Islet of Langerhans (tissue), 1 donor: Measurements from ENCODE around the gene LRSAM1.

Source experiments
- FAIRE-seq: peaks from one replicate; lab custom pipeline; 2011; peaks lifted over from hg19 to GRCh38; lab: Jason Lieb, UNC

The LRSAM1 gene

DNA sequence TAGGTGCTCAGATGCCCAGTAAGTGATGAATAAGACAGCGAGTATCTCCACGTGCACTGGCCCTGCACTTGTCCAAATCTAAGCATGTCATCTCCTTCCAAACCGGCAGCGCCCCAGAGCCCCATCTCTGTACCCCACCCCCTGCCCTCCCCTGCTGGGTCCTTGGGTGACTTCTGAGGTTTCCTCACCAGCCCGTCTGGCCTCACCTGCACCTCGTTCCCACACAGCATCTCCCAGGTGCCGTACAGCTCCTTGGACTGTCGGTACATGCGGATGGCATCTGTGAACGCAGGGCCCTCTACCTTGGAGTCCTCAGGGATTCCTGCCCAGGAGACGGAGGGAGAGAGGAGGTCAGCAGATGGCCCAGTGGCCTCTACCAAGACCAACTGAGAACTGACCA, 66.3 kb downstream of the LRSAM1 start:
- no peak for FAIRE-seq

GRCh38 chr9:127518091-127518856, 67.0 kb downstream of the LRSAM1 start:
- FAIRE-seq, result no peak

- FAIRE-seq, result no peak
Observed at GRCh38 chr9:127519301-127520166, 68.2 kb downstream of the LRSAM1 start.

DNA sequence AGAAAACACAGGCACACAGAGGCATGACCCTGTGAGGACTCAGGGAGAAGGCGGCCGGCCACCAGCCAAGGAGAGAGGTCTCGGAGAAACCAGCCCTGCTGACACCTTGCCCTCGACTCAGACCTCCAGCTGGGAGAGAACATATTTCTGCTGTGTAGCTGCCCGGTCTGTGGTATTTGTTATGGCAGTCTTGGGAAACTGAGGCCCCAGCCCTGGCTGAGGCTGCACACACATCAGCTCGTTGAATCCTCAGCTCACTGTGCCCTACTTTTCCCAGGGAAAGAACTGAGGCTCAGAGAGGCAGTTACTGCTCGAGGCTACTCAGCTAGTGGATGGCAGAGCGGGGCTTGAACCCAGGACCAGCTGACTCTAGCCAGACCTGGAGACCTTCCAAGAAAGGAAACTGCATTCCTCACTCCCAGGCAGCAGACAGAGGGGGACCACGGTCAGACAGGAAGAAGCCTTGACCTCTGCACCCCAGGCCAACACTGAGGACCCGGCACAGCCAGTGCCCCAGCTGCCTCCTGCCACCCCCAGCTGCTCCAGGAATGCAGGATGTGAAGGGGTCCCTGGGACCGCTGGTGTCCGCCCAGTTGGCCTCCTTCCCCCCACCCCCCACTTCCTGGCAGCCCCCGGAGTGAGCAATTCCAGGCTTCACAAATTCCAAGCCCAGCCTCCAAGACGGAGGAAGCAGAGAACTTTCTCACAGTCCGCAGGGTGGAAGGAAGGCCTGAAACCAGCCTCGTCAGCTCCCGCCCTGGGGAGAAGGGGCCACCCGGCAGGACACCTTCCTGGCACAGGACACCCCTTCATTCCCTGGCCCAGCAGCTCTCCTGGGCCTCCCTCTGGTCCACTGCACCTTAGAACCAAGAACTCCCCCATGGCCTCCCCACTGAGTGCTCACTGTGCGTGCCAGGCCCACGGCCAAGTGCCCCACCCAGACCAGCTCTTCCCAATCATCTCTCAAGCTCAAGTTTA, 69.9 kb downstream of the LRSAM1 start:
- no peak for FAIRE-seq

DNA sequence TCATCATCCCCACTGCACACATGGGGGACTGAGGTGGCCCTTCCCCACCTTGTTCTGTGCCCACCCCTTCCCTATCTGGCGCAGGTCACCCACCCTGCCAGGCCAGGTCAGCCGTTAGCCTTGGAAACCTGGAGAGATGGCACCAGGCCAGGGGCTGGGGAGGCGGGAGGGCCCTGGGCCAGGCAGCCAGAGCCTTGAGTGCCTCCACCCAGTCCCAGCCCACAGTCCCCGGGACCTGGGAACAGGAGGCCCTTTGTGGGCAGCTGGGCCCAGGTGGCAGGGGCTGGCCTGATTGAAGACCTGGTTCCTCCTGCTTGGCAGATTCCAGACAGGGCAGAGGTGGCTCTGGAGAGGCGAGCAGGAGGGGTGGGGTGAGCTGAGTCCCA, 70.6 kb downstream of the LRSAM1 start:
- FAIRE-seq, result no peak

GRCh38 chr9:127522727-127523126, 71.4 kb downstream of the LRSAM1 start:
- FAIRE-seq, result no peak

DNA sequence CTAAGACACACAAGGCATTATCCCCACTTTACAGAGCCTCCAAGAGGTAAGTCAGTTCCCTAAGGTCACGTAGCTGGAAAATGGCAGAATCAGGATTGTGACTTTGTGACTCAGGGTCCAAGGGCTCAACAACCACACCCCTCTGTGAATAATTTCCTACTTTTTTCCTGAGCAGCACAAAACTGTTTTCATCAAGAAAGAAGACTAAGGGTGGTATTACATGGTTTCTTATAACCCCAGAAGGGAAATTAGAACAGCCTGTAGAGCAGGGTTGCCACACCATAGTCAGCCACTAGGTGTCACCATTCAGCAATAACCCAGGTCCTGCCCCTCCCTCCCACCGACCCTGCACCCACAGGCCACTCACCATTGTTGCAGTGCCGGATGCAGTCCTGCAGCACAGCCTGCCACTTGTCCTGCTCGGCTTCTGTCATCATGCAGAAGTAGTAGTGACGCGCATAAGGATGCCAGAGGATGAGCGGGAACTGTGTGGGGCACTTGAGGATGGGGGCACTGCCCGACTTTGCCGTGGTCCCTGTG, 72.1 kb downstream of the LRSAM1 start:
- no peak for FAIRE-seq

- no peak for FAIRE-seq
Observed at GRCh38 chr9:127524373-127524772, 73.1 kb downstream of the LRSAM1 start.

- FAIRE-seq, result no peak
Observed at GRCh38 chr9:127525401-127526188, 74.3 kb downstream of the LRSAM1 start.

- no peak for FAIRE-seq
Observed at GRCh38 chr9:127526655-127527559, 75.6 kb downstream of the LRSAM1 start.

DNA sequence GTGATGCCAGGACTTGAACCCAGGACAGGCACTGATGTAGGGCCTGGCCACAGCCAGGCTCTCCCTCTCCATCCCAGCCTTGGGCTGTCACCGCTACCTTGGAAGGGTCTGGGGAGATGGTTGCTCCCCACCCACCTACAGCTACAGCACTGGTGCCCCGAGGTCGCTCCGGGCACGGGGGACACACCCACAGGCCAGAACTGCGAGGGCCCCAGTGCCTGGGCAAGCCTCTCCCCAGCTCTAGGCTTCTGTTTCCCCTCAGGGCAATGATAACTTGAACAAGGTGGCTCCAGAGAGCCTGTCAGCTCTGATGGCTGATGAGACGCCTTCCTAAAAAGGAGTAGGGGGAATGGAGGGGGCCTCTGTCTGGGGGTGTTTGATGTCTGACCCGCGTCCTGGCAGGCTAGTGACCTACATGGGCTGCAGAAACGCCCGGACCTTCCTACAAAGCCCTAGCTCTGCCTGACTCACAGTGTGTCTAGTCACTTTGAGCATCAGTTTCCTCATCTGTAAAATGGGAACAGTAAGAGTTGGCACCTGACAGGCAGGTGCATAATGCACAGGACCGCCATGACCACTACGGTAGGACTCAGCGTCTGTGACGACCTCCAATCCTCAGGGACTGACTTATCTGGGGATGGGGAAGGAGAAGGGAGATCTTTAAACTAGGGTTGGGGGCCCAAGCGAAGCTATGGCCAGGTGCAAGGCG, 76.4 kb downstream of the LRSAM1 start:
- no peak for FAIRE-seq

DNA sequence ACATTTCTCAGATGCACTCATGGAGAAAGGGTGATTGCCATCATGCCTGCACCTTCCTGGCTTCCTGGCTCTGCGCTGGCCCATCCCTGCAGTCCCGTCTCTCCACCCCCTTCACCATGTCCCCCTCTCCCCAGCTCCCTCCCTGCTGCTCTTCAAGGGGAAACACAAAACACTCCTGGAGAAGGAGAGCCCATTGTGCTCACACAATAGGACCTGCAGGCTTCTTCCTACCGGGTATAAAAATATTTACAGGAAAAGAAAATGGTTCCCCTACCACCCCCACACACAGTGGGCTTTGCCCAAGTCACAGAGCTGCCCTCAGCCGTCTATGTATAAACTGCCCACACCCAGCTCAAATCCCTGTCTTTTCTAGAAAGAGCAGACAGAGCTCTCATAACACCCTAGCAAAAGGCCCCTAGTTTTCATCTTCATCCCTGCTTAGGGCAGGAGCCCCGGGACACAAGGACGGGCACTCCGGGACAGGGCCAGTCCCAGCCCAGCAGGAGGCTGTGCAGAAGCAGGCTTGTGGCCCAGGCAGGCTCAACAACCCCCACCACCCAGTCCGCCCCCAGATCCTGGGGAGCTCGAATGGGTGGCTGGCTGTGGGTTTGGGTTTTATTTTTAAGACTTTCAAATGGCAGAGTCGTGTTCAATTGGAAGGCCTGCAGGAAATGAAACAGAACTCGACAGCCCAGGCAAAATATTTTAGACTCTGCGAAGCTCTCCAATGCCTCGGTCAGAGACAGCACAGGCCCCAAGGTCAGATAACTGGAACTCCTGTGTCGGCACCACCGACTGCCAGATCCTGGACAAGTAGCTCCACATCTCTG, 77.3 kb downstream of the LRSAM1 start:
- no peak for FAIRE-seq

- FAIRE-seq, result no peak
Observed at GRCh38 chr9:127529671-127530070, 78.4 kb downstream of the LRSAM1 start.

- no peak for FAIRE-seq
Observed at GRCh38 chr9:127530206-127530941, 79.1 kb downstream of the LRSAM1 start.

GRCh38 chr9:127531676-127532075, 80.4 kb downstream of the LRSAM1 start:
- no peak for FAIRE-seq

DNA sequence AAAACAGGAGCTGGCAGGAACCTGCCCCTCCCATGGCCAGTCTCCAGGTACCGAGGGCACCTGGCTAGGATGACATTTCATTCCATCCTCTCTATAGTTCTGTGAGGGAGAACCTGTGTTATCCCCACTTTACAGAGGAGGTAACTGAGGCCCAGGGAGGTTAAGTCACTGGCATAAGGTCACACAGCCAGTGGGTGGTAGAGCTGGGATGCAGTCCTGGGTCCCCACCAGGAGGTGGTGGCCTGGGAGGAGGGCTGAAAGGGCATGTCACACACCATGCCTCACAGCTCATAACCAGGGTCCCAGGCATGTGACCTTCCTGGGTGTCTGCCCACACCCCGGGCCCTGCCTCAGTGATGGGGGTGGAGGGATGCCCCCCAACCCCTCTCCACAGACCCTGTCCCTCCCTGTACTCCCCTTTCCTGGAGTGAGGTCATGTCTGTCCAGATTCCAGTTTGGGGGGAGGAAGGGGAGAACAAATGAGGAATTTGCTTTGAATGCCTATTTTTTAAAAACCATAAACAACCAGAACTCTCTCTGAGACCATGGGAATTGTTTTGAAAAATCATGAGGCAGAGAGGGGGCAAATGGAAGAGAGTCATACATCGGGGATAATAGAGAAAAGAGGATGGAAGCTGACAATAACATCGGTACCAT, 83.1 kb downstream of the LRSAM1 start:
- no peak for FAIRE-seq

GRCh38 chr9:127534931-127535330, 83.6 kb downstream of the LRSAM1 start:
- FAIRE-seq, result no peak
